Measurements from ENCODE around the gene PLSCR4.

The PLSCR4 gene

DNA sequence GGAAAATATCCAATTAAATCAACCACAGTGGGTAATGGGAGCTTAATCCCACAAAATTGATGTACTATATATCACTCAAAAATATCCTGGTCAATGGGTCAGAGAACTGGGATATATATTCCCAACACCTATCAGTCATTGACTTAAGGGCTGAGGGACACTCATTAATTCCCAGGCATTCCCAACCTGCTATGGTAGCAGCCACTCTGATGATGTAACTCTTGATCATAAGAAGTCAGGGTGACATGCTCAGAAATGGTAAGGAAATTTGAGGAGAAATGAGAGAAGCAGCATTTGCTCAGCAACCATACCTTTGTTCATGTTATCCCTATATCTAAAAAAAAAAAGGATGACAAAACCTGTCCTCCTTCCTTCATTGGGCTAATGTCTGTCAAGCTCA, 86.8 kb downstream of the PLSCR4 start:
- DNase-seq (ENCODE audit: insufficient read length, low spot score) (no peak), FAIRE-seq (no peak)

DNA sequence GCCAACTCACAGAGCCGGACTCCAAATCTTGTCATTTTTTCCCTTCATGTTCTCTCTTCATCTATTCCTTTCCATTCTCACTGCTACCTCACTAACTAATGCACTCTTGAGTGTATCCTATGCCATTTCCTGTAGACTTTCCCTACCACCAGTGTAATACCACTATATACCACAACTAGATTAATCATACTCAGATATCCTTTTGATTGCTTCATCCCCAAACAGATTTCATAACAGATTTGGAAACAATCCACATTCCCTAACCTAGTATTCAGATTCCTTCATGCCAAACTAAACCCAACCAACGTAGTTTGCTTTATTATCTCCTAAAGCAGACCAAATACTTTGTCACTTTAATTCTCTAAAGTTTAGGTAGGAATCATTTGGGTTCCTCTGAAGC, 87.3 kb downstream of the PLSCR4 start:
- FAIRE-seq: no peak
- peak; percentile 65 for DNase-seq (ENCODE audit: insufficient read length, low spot score)

DNA sequence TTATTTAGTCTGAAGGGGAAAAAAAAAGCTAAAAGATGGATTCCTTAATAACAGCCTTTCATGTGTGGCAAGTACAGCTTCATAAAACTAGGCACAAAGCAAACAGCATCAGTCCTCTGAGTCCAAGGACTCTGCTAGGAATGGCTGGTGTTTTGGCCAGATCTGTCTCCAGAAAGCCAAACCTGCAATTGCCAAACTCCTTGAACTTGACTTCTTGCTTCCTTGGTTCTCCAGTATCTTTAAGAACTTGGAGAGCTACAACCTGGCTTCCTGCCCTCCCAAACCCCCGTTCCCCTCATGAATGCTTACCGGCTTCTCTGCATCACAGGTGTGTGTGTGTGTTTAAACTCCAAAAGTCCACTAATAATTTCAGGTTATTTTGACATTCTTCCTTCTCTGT, 88.3 kb downstream of the PLSCR4 start:
- DNase-seq (ENCODE audit: insufficient read length, low spot score) (no peak), FAIRE-seq (no peak)

DNA sequence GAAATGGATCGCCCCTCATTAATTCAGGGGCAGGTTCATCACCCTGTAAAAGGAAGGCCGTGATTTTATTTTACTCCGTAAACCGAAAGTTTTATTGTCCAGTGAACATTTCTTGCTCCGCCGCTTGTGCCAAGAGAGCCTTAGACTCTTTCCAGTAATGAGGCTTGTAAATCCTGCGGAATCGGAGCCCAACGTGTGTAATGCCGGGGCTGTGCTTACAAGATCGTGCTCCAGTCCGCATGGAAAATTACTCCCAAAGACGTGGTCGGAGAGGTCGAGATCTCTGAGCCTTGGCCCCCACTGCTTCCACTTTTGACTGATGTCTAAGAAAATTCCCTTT, 89.3 kb downstream of the PLSCR4 start:
- DNase-seq (ENCODE audit: insufficient read length, low spot score): no peak
- no peak for FAIRE-seq

DNA sequence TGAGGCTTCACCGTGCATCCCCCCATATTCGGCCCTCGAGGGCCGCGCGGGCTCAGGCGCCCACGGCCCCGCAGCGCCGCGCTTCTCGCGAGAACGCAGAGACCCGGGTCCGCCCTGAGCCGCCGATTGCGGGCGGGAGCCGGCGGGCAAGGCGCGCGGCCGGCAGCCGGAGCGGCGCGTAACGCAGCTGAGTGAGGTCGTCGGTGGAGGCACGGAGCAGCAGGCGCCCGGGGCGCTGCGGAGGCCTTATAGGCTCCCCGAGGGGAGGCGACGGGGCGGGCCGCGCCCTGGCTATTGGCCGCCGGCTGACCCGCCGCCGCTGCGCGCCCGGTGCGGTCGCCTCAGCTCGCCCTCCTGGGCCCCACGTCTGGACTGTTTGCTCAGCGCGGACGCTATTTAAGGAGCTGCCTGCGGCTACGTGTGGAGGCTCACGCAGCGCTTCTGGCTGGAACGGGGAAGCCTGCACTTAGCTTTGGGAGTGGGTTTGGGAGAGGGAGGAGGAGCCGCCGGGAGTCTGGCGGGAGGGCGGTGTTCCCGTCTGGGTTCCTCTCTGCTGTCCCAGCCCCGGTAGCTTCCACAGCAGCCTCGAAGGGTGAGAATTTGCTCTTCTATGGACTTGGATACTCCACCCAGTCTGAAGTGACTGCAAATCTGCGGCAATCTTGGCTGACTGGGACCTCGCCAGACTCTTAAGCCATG, 89.8 kb downstream of the PLSCR4 start, which contains the start of gene PLOD2:
TSS of gene PLOD2 (minus strand) at position 221 of the 699 bp plus-strand sequence. CDS start at position 26, 195 bp downstream.
- DNase-seq (ENCODE audit: insufficient read length, low spot score): peak; percentile 33
- FAIRE-seq: no peak

DNA sequence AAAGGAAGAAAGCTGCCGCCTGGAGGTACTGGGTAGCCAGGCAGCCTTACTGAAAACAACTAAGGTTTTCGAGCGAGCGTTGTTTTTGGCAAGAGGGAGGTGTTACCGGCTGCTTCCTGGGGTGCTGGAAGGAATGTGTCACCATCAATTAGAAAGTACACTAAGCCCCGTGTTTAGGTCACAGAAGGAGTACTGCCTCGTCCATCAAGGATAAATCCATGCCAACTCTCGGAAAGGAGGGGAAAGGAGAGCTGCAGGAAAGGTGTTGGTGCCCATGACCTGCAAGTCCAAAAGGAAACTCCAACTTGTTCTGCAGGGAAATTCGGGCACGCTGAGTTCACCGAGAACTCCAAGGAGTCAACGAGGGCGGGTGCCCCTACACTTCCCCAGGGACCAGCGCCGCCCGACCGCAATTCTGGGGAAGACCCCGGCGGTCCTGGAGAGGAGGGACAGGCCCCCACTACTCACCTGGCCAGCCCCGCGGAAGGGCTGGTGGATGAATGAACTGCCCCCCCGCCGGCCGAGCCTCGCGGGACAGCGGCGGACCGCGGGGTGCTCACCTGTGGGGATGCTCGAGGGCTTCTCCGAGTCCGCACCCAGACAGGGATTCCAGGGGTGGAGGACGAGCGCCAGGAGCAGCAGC, 90.5 kb downstream of the PLSCR4 start:
- FAIRE-seq: peak; percentile 23
- DNase-seq (ENCODE audit: insufficient read length, low spot score): peak; percentile 41

DNA sequence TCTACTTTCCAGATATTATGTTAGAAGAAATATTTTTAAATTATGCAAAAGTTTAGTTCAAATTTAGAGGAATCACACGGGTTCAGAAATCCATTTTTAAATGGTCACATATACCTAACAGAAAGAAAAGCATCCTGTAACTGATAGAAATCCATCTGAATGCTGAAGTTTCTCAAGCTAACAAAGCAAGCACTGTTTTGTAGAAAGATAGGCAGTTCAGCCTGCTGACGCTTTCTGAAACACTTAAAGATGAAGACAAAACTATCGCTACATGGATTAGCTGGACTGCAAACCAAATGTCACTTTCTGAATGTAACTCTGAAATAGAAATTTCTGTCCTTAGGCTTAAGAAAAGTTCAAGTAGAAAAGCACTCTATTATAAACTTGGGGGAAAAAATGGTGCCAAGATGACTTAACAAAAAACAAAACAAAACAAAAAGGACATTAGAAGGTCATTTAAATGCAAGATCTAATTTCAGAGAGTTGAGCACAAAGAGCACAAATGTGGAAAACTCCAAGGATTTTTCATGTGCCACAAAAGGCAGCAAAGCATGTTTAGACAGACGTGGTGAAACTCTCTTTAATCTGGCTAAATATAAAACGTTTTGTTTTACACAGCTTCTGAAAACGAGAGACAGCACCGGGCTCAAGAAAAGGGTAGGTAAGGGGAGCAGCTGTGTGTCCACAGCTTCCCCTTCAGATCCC, 91.1 kb downstream of the PLSCR4 start:
- DNase-seq (ENCODE audit: insufficient read length, low spot score): no peak
- no peak for FAIRE-seq

DNA sequence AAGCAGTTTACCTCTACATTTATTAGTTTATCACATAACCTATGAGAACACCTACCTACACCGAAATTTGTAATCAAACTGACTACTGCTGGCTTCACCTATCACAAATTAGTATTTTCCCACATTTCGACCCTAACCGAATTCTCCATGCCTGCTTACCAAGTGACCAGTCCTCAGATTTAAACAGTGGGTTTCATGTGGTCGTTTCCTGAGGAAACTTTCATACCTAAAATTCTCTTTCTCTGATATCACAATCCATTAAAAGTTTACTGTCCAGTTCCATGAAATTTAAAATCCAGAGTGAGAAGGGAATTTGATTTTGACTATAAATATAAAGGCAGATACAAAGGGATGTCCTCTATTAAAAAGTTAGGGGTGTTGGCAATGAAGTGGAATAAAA, 91.9 kb downstream of the PLSCR4 start:
- FAIRE-seq (no peak), DNase-seq (ENCODE audit: insufficient read length, low spot score) (no peak)

DNA sequence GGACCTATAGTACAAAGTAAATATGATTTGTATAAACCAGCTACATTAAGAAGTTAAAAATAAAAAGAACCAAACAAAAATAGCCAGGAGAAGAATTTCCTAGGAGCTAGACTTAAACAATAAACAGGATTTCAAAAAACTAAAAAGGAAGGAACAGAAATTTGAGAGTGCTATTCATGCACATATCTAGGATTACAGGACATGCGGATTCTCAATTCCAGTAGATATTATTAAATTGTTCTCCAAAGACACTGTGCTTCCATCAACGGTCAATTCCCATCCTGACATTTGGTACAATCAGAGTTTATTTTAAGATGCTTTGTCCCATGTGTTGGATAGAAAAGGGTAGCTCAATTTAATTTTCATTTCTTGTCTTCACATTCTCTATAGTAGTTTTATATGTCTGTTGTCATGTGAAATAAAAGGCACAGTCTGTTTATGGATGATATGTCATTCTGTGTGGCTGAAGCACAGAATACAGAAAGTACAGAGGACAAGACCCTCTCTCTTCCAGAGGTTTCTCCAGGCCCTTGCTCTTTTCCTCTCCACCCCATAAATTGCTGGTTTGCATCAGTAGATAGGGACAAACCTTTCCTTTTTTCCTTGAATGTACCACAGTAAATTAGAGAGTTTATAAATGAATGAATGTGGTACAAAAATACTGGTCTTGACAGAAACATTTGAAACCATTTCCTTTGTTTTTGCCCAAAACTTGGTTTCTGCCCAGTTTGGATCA, 93.4 kb downstream of the PLSCR4 start:
- DNase-seq (ENCODE audit: insufficient read length, low spot score): no peak
- no peak for FAIRE-seq

DNA sequence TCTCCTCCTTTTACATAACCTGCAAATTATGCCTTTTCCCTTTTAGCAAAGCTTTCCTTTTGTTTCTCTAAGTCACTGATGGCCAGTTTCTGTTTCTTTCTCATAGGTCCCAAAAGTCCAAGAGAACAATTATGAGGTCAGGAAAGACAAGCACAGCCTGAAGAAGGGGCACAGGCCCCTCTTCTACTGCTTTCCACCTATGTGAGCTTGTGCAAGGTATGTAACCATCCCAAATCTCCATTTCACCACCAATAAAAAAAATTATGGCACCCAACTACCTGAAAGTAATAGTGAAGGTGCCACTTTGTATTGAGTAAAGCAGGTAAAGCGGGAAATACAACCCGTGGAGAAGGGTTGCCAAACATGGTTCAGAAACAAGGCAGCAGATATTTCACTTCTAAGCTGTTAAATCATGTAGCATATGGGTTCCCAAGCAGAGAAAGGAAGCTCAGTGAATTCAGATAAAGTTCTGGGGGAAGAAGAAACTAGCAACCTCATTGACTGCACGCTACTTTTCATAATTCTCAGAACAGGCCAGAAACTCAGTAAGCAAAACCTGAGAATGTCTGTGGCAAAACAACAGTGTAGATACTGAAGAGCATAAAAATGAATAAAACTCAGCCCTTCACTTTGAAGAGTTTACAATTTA, 94.1 kb downstream of the PLSCR4 start:
- DNase-seq (ENCODE audit: insufficient read length, low spot score): no peak
- FAIRE-seq: no peak

DNA sequence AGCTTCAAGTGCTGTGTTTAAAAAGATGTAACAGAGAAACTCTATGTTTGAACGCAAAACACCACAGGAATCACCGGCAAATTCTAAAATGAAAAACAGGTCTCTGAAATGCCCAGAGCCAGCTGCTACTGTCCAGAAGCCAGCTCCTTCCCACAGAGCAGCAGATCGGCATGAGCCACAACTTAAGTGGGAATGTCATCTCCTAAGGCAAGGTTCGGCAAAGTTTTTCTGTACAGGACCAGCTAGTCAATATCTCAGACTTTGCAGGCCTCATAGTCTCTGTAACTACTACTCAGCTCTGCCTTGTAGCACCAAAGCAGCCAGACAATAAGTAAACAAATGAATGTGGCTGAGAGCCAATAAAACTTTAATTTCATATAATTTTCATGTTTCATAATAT, 94.8 kb downstream of the PLSCR4 start:
- DNase-seq (ENCODE audit: insufficient read length, low spot score) (no peak), FAIRE-seq (no peak)

DNA sequence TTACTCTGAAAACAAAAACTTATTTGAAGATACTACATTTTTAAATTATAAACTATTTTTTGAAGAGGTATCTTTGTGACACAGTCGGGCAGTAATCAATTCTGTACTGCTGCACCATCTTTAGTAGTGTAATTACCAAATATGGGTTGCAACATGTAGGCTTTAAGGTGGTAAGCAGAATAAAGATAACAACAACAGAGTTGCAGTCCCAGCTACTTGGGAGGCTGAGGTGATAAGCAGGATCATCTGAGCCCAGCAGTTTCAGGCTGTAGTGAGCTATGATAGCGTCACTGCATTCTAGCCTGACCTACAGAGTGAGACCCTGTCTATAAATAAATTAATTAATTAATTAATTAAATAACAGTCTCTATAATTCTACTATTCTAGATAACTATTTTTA, 95.9 kb downstream of the PLSCR4 start:
- DNase-seq (ENCODE audit: insufficient read length, low spot score) (no peak), FAIRE-seq (peak; percentile 16)

DNA sequence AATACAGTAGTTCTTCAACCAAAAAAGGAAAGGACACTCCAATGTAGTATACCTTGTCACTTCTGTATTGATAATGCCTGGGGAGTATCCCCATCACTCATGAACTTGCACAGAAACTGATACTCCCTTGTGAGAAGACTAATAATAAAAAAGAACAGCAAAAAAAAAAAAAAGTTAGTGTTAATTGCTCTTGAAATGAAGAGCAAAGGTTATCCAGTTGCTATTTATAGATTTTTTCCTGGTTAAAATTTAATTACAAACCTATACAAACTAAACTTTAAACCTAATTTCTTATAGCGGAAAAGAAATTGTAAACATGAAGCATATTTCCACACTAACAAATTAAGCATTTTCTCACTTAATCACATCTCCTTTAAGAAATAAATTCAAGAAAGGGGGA, 96.6 kb downstream of the PLSCR4 start:
- DNase-seq (ENCODE audit: insufficient read length, low spot score) (no peak), FAIRE-seq (no peak)

DNA sequence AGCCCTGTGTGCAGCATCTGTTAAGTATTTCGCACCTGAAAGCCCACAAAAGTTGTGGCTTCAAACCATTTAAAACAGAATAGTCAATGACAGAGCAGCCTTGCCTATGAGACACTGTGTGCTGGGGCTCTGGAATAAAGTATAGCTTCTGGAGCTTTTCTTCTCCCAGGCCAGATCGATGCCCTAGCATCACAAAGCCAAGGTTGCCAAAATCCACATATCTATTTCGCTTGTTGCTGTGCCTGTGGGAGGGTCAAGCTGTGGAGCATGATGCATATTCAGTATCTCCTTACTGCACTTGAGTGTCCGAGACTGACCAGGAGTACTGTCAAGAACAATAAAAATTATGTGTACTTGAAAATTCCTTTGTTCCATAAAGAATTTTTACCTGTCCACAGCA, 97.5 kb downstream of the PLSCR4 start:
- DNase-seq (ENCODE audit: insufficient read length, low spot score) (no peak), FAIRE-seq (no peak)

DNA sequence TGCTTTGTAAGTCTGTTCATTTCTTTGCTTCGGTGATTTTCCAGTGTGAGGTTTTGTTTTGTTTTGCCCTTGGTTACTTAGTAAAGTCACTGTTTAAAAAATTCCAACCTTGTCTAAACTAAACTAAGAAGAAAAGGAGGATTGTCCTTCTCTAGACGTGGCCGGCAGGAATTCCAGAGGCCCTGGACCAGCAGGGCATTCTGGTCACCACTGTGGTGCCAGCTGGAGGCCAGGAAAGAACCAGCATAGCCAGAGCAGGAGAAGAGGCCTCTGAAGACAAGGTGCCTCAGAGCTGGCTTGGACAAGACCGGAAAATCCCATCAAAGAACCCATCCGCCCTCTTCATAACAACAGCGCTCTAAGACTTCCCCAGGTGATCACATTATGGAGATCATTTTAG, 98.1 kb downstream of the PLSCR4 start:
- no peak for FAIRE-seq
- DNase-seq (ENCODE audit: insufficient read length, low spot score): no peak

DNA sequence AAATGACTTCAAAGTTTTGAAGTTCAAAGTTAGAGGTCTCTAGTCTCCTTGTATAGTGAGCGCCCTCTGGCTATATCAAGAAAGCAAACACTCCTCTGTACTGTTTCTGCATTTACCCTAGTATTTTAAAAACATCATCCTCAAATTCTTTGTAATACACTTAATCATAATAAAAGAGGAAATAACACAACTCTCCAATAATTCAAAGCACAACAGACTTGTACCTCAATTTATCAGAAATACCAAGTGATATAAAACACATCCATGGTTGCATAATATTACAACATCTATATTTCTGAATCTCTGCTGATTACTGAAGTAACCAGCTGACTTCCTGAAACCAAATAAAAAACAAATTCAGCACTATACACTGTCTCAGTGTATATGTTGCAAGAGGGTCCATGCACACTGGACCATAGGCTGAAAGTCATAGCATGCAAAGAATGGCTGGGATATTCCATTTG, 102.4 kb downstream of the PLSCR4 start:
- DNase-seq (ENCODE audit: insufficient read length, low spot score) (no peak), FAIRE-seq (peak; percentile 33)

DNA sequence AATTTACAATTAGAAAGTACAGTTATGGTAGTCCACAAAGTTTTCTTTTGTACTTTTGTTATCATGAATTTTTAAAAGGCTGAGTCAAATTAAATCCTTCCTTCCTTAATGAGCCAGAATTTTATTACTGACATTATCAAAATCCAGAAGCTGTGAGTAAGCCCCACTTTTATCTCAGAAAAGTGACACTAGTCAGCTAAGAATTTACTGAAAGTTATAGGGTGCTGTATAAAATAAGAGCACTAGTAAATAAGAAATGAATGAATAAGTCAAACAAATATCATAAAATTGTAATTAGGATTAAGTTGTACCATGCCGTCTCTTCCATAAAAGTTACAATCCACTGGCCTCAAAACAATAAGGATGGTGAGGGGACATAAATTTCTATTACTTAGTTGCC, 105.3 kb downstream of the PLSCR4 start:
- no peak for FAIRE-seq

DNA sequence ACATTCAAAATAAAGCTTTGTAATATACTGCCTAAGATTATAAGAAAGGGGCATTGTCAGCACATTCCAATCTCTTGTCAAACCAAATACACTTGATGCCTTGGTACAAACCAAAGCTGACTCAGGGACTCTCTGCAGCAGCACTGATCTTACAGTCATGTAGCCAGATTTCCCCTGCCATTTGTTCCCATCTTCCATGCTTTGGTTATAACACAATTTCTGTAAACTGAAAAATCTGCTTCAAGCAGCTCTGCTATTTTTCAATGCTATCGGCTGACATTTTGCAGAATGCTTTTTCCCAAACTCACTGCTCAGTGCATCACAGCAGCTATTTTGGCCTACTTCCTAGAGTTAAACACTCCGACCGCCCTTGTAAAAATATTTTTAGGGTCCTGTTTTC, 108.1 kb downstream of the PLSCR4 start:
- DNase-seq (ENCODE audit: insufficient read length, low spot score) (no peak), FAIRE-seq (no peak)

More for the DNA sequence above, 105.3 kb downstream of the PLSCR4 start:
- no peak for DNase-seq (ENCODE audit: insufficient read length, low spot score)
